WI38 (cell line): ENCODE results near the gene HEG1.

ENCODE experiments used
- H3K4me3 ChIP-seq: 2 replicates; pipeline ENCODE4 v1.5.1; 2011; ENCODE audit warnings: low read depth, mild to moderate bottlenecking, control low read depth, low read length
- CTCF ChIP-seq: IDR thresholded peaks from 2 replicates; pipeline ENCODE4 v1.5.1; 2012; ENCODE audit warnings: low read depth, mild to moderate bottlenecking, control low read depth, low read length

The HEG1 gene

GRCh38 chr3:125033135-125033534 is 22.7 kb downstream of the HEG1 start:
- H3K4me3 ChIP-seq = no peak overlapping the region
- no peak for TF ChIP-seq CTCF

DNA sequence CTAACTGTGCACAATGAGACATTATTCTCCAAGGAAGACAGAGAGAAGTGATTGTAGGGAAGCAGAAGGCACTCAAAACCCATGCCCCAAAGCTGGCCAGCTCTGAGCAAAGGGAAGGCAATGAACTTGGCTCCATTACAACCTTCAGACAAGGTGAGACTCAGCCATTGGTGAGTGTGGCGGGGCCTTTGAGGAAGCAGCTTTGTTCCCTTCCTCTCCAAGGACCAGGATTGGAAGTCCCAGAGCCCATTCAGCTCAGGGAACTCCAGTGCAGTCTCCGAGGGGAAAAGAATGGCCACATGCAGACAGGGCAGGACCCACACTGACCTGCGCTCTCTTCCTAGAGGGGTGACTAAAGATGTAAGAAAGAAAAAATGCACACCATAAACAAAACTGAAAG is 23.1 kb downstream of the HEG1 start:
- H3K4me3 ChIP-seq = no peak overlapping the region
- TF ChIP-seq CTCF = no peak

- H3K4me3 ChIP-seq = no peak overlapping the region
- TF ChIP-seq CTCF = no peak
Observed at GRCh38 chr3:125032100-125032643, 23.6 kb downstream of the HEG1 start.

DNA sequence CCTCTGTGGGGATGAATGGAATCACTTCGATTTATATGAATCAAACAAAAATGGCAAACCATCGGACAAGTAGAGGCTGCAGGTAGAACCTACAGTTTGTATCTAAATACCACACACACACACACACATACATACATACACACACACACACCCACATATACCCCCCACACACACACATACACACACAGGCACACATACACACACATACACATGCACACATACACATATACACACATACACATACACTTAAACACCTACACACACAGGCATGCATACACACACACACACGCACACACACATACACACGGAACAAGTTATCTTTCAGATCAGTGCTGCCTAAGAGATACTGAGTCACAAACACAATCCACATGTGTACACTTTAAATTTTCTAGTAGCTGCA is 24.3 kb downstream of the HEG1 start:
- TF ChIP-seq CTCF = no peak
- H3K4me3 ChIP-seq = no peak overlapping the region

- H3K4me3 ChIP-seq = no peak overlapping the region
- TF ChIP-seq CTCF = no peak
Observed at GRCh38 chr3:125028657-125029056, 27.1 kb downstream of the HEG1 start.

DNA sequence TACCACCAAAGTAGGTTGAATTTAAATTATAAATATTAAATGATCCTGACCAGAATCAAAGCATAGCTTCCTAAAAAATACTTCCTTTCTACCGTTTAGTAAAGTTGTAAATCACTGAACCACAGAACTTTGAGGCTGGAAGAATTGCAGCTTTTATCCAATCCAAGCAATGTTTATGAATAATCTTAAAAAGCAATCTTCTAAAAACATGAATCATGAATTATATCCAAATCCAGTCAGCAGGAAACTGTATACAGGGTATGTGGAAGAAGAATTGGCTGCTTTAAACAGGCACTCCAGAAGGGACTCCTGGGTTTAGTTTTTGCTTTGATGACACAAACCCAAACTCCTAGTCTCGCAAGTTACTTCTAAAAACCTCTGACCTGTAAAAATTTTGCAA is 30.2 kb downstream of the HEG1 start:
- no peak overlapping the region for H3K4me3 ChIP-seq
- TF ChIP-seq CTCF = no peak

DNA sequence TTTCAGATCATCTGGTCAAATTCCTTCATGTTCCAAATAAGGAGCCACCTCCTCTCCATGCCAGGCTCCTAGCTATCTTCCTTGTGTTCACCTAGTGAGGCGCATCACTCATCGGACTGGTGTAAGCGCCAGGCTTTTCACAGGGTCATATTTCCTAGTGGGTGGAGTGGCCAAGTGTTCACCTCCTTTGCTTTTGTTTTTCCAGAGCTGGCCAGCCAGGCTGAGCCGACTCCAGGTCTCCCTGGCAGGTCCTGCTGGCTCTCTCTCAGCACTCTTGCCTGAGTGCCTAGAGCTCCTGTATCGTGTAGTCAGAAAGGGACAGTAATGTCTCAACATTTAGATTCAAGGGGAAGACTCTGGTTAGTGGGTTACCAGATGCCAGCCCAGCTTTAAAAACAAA is 31.0 kb downstream of the HEG1 start:
- no peak for TF ChIP-seq CTCF
- no peak overlapping the region for H3K4me3 ChIP-seq
